ENCODE measurements around the gene CARMIL3. TPM values are rescaled to one million over a fixed set of nuclear protein-coding genes. Genes with fewer than 3 reads are reported as not detected.
"Not testable (repeated sequence)": the region's sequence is repeated elsewhere in the genome, so short reads cannot be mapped to it uniquely, and the experiment has no call there.

The CARMIL3 gene
- total RNA-seq, 6 experiments from 2014 or later = 0.18 to 1.9 (median 0.29) TPM

GRCh38 chr14:24038686-24039085 is 13.1 kb upstream of the CARMIL3 start:
- WGBS (ENCODE audit: insufficient coverage, low coverage, low lambda C conversion rate, missing lambda C conversion rate) = 52% methylated on average over 2 of the region's 2 CpGs

GRCh38 chr14:24040692-24041091 is 11.1 kb upstream of the CARMIL3 start:
- H3K27me3 ChIP-seq = no peaks in the 10 kb centered on the region
- H3K9me3 ChIP-seq = no peaks in the 10 kb centered on the region
- H3K4me1 ChIP-seq = peaks cover 0 to 9% (median 4%) of the 10 kb centered on the region in 4 donors
- intact Hi-C loops (cut with DNase I) = no loop called here
- TF ChIP-seq, protein P1, sequence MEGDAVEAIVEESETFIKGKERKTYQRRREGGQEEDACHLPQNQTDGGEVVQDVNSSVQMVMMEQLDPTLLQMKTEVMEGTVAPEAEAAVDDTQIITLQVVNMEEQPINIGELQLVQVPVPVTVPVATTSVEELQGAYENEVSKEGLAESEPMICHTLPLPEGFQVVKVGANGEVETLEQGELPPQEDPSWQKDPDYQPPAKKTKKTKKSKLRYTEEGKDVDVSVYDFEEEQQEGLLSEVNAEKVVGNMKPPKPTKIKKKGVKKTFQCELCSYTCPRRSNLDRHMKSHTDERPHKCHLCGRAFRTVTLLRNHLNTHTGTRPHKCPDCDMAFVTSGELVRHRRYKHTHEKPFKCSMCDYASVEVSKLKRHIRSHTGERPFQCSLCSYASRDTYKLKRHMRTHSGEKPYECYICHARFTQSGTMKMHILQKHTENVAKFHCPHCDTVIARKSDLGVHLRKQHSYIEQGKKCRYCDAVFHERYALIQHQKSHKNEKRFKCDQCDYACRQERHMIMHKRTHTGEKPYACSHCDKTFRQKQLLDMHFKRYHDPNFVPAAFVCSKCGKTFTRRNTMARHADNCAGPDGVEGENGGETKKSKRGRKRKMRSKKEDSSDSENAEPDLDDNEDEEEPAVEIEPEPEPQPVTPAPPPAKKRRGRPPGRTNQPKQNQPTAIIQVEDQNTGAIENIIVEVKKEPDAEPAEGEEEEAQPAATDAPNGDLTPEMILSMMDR (IDR thresholded peaks at IDR 0.05) = no peak
- no peak for TF ChIP-seq POLR2A (IDR thresholded peaks at IDR 0.05)
- H3K4me3 ChIP-seq = no peak overlapping the region
- 43% methylated on average over 2 of the region's 2 CpGs for WGBS (ENCODE audit: insufficient coverage, low coverage, low lambda C conversion rate, missing lambda C conversion rate)
- DNase-seq (no peak), ATAC-seq (no peak)
- H3K36me3 ChIP-seq = no peaks in the 10 kb centered on the region
- H3K27ac ChIP-seq = no peak overlapping the region

More at GRCh38 chr14:24038686-24039085, 13.1 kb upstream of the CARMIL3 start:
- TF ChIP-seq, protein P1 (IDR thresholded peaks at IDR 0.05) = no peak
- TF ChIP-seq POLR2A (IDR thresholded peaks at IDR 0.05) = no peak
- Histone ChIP-seq H3K4me3 (no peak overlapping the region), H3K36me3 (no peaks in the 10 kb centered on the region), H3K9me3 (no peaks in the 10 kb centered on the region), H3K27ac (no peak overlapping the region), H3K4me1 (peaks cover 0 to 11% (median 4%) of the 10 kb centered on the region in 4 donors), H3K27me3 (no peaks in the 10 kb centered on the region)
- no peak for ATAC-seq
- no peak for DNase-seq
- intact Hi-C loops (cut with DNase I) = no loop called here

DNA sequence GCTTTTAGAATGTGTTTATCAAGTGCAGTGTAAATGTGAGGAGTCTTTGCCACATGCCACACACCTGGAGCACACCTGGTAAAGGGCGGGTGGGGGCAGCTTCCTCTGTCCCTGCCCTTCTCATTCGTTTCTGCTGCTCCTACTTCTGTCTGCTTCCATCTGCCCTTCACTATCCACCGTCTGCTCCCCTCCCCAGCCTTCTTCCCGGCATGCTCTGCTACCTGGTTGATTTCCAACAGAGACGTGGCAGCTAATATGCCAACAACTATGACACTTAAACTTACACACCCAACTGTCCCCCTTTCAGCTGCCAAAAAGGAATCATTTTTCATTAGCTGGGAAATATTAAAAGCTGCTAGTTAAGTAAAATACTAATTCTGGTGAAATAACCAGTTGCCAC is 9.1 kb upstream of the CARMIL3 start:
- Histone ChIP-seq H3K4me3 (no peak overlapping the region), H3K36me3 (no peaks in the 10 kb centered on the region), H3K4me1 (no peaks in the 10 kb centered on the region), H3K27me3 (no peaks in the 10 kb centered on the region), H3K27ac (no peak overlapping the region), H3K9me3 (no peaks in the 10 kb centered on the region)
- intact Hi-C loops (cut with DNase I) = no loop called here
- DNase-seq (peak in 1 of 3 donors; percentile 47), ATAC-seq (peak in 1 of 4 donors; percentile 52)
- no peak for TF ChIP-seq POLR2A (IDR thresholded peaks at IDR 0.05)
- TF ChIP-seq, protein P1 (IDR thresholded peaks at IDR 0.05) = no peak
- WGBS (ENCODE audit: insufficient coverage, low coverage, low lambda C conversion rate, missing lambda C conversion rate) = 52% methylated on average over 5 of the region's 5 CpGs

DNA sequence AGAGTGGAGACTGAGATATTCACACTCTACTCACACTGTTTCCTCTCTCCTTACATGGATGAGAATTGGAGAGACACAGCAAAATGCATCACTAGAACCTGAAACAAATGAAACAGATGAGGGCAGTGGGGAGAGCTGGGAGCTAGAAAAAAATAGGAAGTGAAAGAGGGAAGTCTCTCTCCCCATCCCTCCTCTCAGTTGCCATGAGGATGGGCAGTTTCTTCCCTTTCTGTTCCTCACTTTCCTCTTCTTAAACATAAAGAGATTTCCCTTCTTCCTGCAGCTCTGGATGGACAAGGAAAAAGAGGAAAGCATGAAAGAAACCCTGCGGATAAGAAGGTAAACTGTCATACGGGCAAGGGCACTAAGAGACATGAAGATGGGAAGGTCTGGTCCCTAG is 2.8 kb upstream of the CARMIL3 start:
- 55% methylated on average over 2 of the region's 2 CpGs for WGBS (ENCODE audit: insufficient coverage, low coverage, low lambda C conversion rate, missing lambda C conversion rate)
- not testable (repeated sequence) for DNase-seq

DNA sequence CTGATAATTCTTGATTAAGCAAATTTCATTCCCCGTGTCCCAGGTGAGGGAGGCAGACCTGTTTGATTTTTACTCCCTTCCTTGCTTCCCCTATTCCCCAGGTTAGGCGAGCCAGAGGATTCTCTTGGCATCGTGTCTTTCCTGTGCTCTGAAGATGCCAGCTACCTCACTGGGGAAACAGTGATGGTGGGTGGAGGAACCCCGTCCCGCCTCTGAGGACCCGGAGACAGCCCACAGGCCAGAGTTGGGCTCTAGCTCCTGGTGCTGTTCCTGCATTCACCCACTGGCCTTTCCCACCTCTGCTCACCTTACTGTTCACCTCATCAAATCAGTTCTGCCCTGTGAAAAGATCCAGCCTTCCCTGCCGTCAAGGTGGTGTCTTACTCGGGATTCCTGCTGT is 1.1 kb upstream of the CARMIL3 start:
- H3K9me3 ChIP-seq; H3K27me3 ChIP-seq; intact Hi-C loops (cut with DNase I); H3K36me3 ChIP-seq; DNase-seq; ATAC-seq; H3K4me3 ChIP-seq; H3K27ac ChIP-seq; H3K4me1 ChIP-seq: not testable (repeated sequence)
- 79% methylated on average over 3 of the region's 8 CpGs for WGBS (ENCODE audit: insufficient coverage, low coverage, low lambda C conversion rate, missing lambda C conversion rate)

More for the DNA sequence above, 2.8 kb upstream of the CARMIL3 start:
- intact Hi-C loops (cut with DNase I); H3K27ac ChIP-seq; H3K27me3 ChIP-seq; H3K4me3 ChIP-seq; H3K36me3 ChIP-seq; H3K9me3 ChIP-seq; H3K4me1 ChIP-seq: not testable (repeated sequence)
- peak in 1 of 4 donors; percentile 16 for ATAC-seq

Measured in right lobe of liver (tissue), 6 donors.